Motor neuron (in vitro differentiated cells): ENCODE measurements around the gene CFAP69. TPM values are rescaled to one million over a fixed set of nuclear protein-coding genes. Genes with fewer than 3 reads are reported as not detected.
A peak's percentile ranks its signal among the peaks of the same experiment; 100 is the strongest.

Experiments used
- ATAC-seq, 8 experiments: fragments of 200-7000 bp; cut with Tn5 transposase; replicated peaks in 6 of 8; 2 replicates each; pipeline ENCODE4 v1.8.0; 2021; ENCODE audit warnings: mild to moderate bottlenecking in 8 of 8, moderate library complexity in 8 of 8
- H3K27ac ChIP-seq, 2 donors: fragments of 250-450 bp; sonication (Bioruptor Pico); 2 replicates each; pipeline ENCODE4 v1.9.0; 2021; ENCODE audit warnings: antibody characterized with exemption in 2 of 2, mild to moderate bottlenecking in 2 of 2, moderate library complexity in 1 of 2
- H3K4me1 ChIP-seq, 2 donors: fragments of 250-450 bp; sonication (Bioruptor Pico); replicated peaks in 1 of 2; 2 replicates each; pipeline ENCODE4 v1.6.1; 2021; ENCODE audit warnings: antibody characterized with exemption in 2 of 2, mild to moderate bottlenecking in 2 of 2, moderate library complexity in 1 of 2
- H3K4me3 ChIP-seq, 5 donors: fragments of 250-450 bp; sonication (Bioruptor Pico); 2 replicates each; pipeline ENCODE4 v1.9.0; 2021; ENCODE audit warnings: antibody characterized with exemption in 5 of 5, mild to moderate bottlenecking in 5 of 5, moderate library complexity in 4 of 5
- WGBS, 10 experiments: fragments of 450-650 bp; shearing (Covaris generic); methylation state at CpG; one replicate each; pipeline ENCODE4 v1.0.0; 2022; 5-methylcytosine and 5-hydroxymethylcytosine counted together
- in situ Hi-C, 9 experiments: fragments of 400-800 bp; cut with MboI; loops; one replicate each; pipeline ENCODE4 v1.15.0; 2021; ENCODE audit warnings: low sequenced_read_pairs in 9 of 9, low pct_unique_long_range_greater_than_20kb in 2 of 9; ENCODE audit not compliant: unreplicated experiment in 9 of 9
- total RNA-seq, 8 experiments: library from RNA; unstranded; fragments of 300-600 nt; gene quantifications; 2 replicates each; pipeline versions ENCODE4 v1.2.3 to v1.2.4, GENCODE V29; 2022

The CFAP69 gene
- total RNA-seq, 8 experiments from 2014 or later: 2.5 to 28.0 (median 6.9) TPM

GRCh38 chr7:90262438-90262837 lies 17.5 kb downstream of the CFAP69 start:
- Histone ChIP-seq H3K4me1 (no peaks in the 10 kb centered on the region), H3K27ac (no peak overlapping the region), H3K4me3 (no peak overlapping the region)
- peak in 4 of 8 experiments; percentile 44 to 60 (median 53) for ATAC-seq
- in situ Hi-C loops: loop anchor here in 2 of 9 experiments (25.0 kb wide), 1 partner anchor 100 kb away; the partner anchor contains the start of gene STEAP1 (in 2 of the 2)

GRCh38 chr7:90266808-90267207 lies 21.8 kb downstream of the CFAP69 start:
- Histone ChIP-seq H3K27ac (no peak overlapping the region), H3K4me1 (no peaks in the 10 kb centered on the region), H3K4me3 (no peak overlapping the region)
- 0 to 100% (median 75%) methylated on average over 2 to 3 of the region's 3 CpGs for WGBS, 10 experiments
- in situ Hi-C loops: loop anchor here in 2 of 9 experiments (25.0 kb wide), 1 partner anchor 105 kb away; the partner anchor contains the start of gene STEAP1 (in 2 of the 2)
- ATAC-seq: no peak

- Histone ChIP-seq H3K4me1 (no peaks in the 10 kb centered on the region), H3K27ac (no peak overlapping the region), H3K4me3 (no peak overlapping the region)
- in situ Hi-C loops: loop anchor here in 2 of 9 experiments (25.0 kb wide), 1 partner anchor 105 kb away; the partner anchor contains the start of gene STEAP1 (in 2 of the 2)
- ATAC-seq: no peak
- 27 to 98% (median 85%) methylated on average over 3 to 5 of the region's 5 CpGs; no CpG with 5 or more reads in 1 of the 10 experiments for WGBS, 10 experiments
These were observed 22.4 kb downstream of the CFAP69 start for GRCh38 chr7:90267263-90267858.

- Histone ChIP-seq H3K4me3 (no peak overlapping the region), H3K27ac (no peak overlapping the region), H3K4me1 (no peaks in the 10 kb centered on the region)
- in situ Hi-C loops: loop anchor here in 2 of 9 experiments (25.0 kb wide), 1 partner anchor 107 kb away; the partner anchor contains the start of gene STEAP1 (in 2 of the 2)
- no peak for ATAC-seq
- WGBS, 10 experiments: 45 to 100% (median 77%) methylated on average over 1 of the region's 1 CpG
These were observed 24.2 kb downstream of the CFAP69 start for GRCh38 chr7:90269163-90269562.

GRCh38 chr7:90270431-90271178 lies 25.6 kb downstream of the CFAP69 start:
- Histone ChIP-seq H3K4me3 (no peak overlapping the region), H3K4me1 (no peaks in the 10 kb centered on the region), H3K27ac (no peak overlapping the region)
- WGBS, 10 experiments: 68 to 100% (median 100%) methylated on average over 1 to 2 of the region's 2 CpGs; no CpG with 5 or more reads in 1 of the 10 experiments
- ATAC-seq: no peak
- in situ Hi-C loops: loop anchor here in 2 of 9 experiments (25.0 kb wide), 1 partner anchor 108 kb away; the partner anchor contains the start of gene STEAP1 (in 2 of the 2)

GRCh38 chr7:90271753-90272152 lies 26.8 kb downstream of the CFAP69 start:
- no peak overlapping the region for H3K27ac ChIP-seq
- WGBS, 10 experiments: 0 to 100% (median 77%) methylated on average over 1 to 2 of the region's 2 CpGs
- H3K4me1 ChIP-seq: no peaks in the 10 kb centered on the region
- in situ Hi-C loops: loop anchor here in 2 of 9 experiments (25.0 kb wide), 1 partner anchor 109 kb away; the partner anchor contains the start of gene STEAP1 (in 2 of the 2)
- H3K4me3 ChIP-seq: no peak overlapping the region
- ATAC-seq: no peak

GRCh38 chr7:90272242-90272641 lies 27.3 kb downstream of the CFAP69 start:
- no peak for ATAC-seq
- Histone ChIP-seq H3K4me1 (no peaks in the 10 kb centered on the region), H3K27ac (no peak overlapping the region), H3K4me3 (no peak overlapping the region)
- in situ Hi-C loops: loop anchor here in 2 of 9 experiments (25.0 kb wide), 1 partner anchor 110 kb away; the partner anchor contains the start of gene STEAP1 (in 2 of the 2)
- 50 to 100% (median 94%) methylated on average over 1 to 2 of the region's 2 CpGs for WGBS, 10 experiments

GRCh38 chr7:90274161-90274560 lies 29.2 kb downstream of the CFAP69 start:
- Histone ChIP-seq H3K4me3 (no peak overlapping the region), H3K4me1 (no peaks in the 10 kb centered on the region), H3K27ac (no peak overlapping the region)
- in situ Hi-C loops: loop anchor here in 2 of 9 experiments (25.0 kb wide), 1 partner anchor 112 kb away; the partner anchor contains the start of gene STEAP1 (in 2 of the 2)
- no peak for ATAC-seq

GRCh38 chr7:90276033-90276728 lies 31.2 kb downstream of the CFAP69 start:
- H3K4me3 ChIP-seq: no peak overlapping the region
- no peak for ATAC-seq
- WGBS, 10 experiments: 86 to 100% (median 89%) methylated on average over 1 to 4 of the region's 5 CpGs
- in situ Hi-C loops: no loop called here
- no peaks in the 10 kb centered on the region for H3K4me1 ChIP-seq
- H3K27ac ChIP-seq: no peak overlapping the region

GRCh38 chr7:90288154-90288553 lies 43.2 kb downstream of the CFAP69 start:
- Histone ChIP-seq H3K4me1 (no peaks in the 10 kb centered on the region), H3K27ac (no peak overlapping the region), H3K4me3 (no peak overlapping the region)
- 77 to 100% (median 90%) methylated on average over 3 of the region's 3 CpGs; no CpG with 5 or more reads in 1 of the 10 experiments for WGBS, 10 experiments
- ATAC-seq: no peak
- in situ Hi-C loops: no loop called here

GRCh38 chr7:90290244-90291113 lies 45.5 kb downstream of the CFAP69 start:
- no peaks in the 10 kb centered on the region for H3K4me1 ChIP-seq
- ATAC-seq: peak in 3 of 8 experiments; percentile 53 to 98 (median 93)

More at GRCh38 chr7:90290244-90291113, 45.5 kb downstream of the CFAP69 start:
- no peak overlapping the region for H3K27ac ChIP-seq
- WGBS, 10 experiments: 63 to 100% (median 96%) methylated on average over 1 to 3 of the region's 3 CpGs; no CpG with 5 or more reads in 1 of the 10 experiments
- in situ Hi-C loops: no loop called here
- H3K4me3 ChIP-seq: no peak overlapping the region
